ENCODE data around the gene SSX5.
"Not testable (repeated sequence)": the region's sequence is repeated elsewhere in the genome, so short reads cannot be mapped to it uniquely, and the experiment has no call there.

Gene SSX5

DNA sequence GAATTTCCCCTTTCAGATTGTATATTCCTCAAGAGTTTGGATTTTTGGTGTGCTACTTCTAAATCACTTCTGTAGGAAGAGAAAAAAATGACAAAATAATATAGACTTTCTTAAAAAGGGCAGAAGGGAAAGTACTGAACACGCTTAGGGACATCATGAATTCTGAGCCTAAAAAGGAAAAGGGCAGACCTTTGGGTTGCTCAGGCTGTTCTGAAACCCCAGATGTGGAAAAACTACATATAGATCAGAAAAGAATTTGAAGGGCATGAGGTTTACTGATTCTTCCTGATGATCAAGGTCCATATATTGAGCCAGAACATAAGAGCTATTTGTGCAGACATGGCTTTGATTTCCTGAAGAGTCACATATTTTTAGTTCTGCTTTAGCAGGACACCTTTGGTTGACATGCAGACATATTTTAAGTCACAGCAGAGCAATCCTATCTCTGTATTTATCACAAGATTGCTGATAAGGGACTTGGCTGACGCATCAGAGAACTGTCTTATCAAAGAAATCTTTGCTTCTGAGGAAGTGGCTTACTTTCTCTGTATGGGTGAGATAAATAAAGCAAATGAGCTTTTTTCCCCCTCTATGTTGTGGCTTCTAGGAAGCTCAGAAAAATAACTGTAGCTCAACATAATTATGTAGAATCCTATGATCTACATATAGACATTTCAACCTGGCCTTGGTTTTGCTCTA is 54.6 kb downstream of the SSX5 start:
- H3K9ac ChIP-seq (ENCODE audit: low read length); H3K27ac ChIP-seq (ENCODE audit: low read depth, low read length); H3K4me3 ChIP-seq (ENCODE audit: low read length); H3K27me3 ChIP-seq (ENCODE audit: control insufficient read depth, insufficient read depth, low read length); H3K36me3 ChIP-seq (ENCODE audit: control insufficient read depth, insufficient read depth, low read length); H3K4me1 ChIP-seq (ENCODE audit: control insufficient read depth, insufficient read depth, low read length): not testable (repeated sequence)

DNA sequence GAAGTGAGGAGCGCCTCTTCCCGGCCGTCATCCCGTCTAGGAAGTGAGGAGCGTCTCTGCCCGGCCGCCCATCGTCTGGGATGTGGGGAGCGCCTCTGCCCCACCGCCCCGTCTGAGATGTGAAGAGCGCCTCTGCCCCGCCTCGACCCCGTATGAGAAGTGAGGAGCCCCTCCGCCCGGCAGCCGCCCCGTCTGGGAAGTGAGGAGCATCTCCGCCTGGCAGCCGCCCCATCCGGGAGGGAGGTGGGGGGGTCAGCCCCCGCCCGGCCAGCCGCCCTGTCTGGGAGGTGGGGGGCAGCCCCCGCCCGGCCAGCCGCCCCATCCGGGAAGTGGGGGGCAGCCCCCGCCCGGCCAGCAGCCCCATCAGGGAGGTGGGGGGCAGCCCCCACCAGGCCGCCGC is 57.5 kb downstream of the SSX5 start:
- H3K9ac ChIP-seq (ENCODE audit: low read length); H3K4me1 ChIP-seq (ENCODE audit: control insufficient read depth, insufficient read depth, low read length); H3K4me3 ChIP-seq (ENCODE audit: low read length); H3K27ac ChIP-seq (ENCODE audit: low read depth, low read length); H3K27me3 ChIP-seq (ENCODE audit: control insufficient read depth, insufficient read depth, low read length); H3K36me3 ChIP-seq (ENCODE audit: control insufficient read depth, insufficient read depth, low read length): not testable (repeated sequence)

Data from rectal smooth muscle tissue (tissue), 1 donor.